ENCODE measurements around the gene MEGF8.
A peak's percentile ranks its signal among the peaks of the same experiment; 100 is the strongest.

The MEGF8 gene

DNA sequence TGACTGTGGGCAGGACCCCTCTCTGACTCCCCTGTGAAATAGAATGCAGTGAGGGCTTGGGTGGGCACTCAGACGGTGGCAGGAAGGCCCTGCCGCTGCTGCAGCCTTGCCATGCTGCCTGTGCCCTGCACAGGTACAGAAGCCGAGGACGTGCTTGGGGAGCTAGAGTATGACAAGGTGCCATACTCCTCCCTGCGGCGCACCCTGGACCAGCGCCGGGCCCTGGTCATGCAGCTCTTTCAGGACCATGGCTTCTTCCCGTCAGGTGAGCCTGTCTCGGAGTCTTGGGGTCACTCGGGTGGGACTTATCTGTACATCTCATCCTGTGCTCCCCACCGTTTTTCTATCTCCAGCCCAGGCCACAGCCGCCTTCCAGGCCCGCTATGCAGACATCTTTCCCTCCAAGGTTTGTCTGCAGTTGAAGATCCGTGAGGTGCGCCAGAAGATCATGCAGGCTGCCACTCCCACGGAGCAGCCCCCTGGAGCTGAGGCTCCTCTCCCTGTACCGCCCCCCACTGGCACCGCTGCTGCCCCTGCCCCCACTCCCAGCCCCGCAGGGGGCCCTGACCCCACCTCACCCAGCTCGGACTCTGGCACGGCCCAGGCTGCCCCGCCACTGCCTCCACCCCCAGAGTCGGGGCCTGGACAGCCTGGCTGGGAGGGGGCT, 30.8 kb upstream of the MEGF8 start:
- TF ChIP-seq, protein P1, sequence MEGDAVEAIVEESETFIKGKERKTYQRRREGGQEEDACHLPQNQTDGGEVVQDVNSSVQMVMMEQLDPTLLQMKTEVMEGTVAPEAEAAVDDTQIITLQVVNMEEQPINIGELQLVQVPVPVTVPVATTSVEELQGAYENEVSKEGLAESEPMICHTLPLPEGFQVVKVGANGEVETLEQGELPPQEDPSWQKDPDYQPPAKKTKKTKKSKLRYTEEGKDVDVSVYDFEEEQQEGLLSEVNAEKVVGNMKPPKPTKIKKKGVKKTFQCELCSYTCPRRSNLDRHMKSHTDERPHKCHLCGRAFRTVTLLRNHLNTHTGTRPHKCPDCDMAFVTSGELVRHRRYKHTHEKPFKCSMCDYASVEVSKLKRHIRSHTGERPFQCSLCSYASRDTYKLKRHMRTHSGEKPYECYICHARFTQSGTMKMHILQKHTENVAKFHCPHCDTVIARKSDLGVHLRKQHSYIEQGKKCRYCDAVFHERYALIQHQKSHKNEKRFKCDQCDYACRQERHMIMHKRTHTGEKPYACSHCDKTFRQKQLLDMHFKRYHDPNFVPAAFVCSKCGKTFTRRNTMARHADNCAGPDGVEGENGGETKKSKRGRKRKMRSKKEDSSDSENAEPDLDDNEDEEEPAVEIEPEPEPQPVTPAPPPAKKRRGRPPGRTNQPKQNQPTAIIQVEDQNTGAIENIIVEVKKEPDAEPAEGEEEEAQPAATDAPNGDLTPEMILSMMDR (conservative IDR thresholded peaks at IDR 0.05; ENCODE audit: control insufficient read depth, insufficient read depth, low read depth, low read length) = no peak
- H3K4me3 ChIP-seq (ENCODE audit: control insufficient read depth, low read depth, low read length) = no peak overlapping the region
- no peak for DNase-seq (ENCODE audit: low read depth)

DNA sequence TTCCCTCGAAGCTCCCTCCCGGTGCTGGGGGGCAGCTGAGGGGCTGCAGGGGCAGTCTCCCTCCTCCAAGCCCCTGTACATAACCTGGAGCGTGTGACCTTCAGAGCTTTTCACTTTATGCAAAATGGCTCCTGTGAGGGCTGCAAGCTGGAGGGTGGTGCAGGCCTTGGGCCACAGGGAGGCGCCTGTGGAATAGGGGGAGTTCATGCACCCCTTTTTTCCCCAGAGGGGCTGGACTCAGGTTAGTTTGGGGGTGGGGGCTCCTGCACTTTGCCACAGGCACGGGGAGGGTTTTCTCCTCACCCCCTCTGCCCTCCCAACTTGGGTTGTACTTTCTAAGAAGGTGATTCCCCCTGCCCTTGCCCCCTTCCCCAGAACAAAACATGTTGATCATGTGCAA, 30.1 kb upstream of the MEGF8 start:
- DNase-seq (ENCODE audit: low read depth) = no peak
- TF ChIP-seq, protein P1 (conservative IDR thresholded peaks at IDR 0.05; ENCODE audit: control insufficient read depth, insufficient read depth, low read depth, low read length) = no peak
- H3K4me3 ChIP-seq (ENCODE audit: control insufficient read depth, low read depth, low read length) = no peak overlapping the region

DNA sequence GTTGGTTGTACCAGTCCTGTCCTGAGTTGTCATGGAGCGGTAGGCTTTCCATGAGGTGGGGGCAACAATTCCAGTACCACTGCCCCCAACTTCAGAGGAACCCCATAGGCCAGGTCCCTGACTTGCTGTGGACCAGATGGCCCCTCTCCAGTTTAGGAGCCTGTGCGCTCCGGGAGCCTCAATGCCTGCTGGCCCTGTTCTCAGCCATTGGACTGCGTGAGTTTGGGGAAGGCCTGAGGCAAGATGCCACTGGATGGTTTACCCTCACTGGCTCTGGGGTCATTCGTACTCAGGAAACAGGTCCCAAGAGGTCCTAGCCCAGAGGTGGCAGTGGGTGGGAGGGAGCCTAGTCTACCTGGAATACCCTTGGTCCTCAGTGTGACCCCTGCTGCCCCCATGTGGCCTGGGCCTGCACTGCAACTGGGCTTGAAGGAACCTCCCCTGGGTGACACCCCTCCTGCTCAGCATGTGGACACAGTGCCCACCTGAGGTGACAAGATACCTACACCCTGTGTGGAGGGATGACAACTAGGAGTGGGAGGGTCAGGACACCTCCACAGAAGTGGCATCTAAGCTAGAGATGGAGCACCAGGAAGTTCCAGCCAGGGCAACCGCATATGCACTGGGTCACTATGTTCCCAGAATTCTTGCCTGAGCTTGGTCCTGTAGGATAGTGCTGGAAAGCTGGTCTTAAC, 29.5 kb upstream of the MEGF8 start:
- H3K4me3 ChIP-seq (ENCODE audit: control insufficient read depth, low read depth, low read length) = no peak overlapping the region
- DNase-seq (ENCODE audit: low read depth) = peak; percentile 52
- TF ChIP-seq, protein P1 (conservative IDR thresholded peaks at IDR 0.05; ENCODE audit: control insufficient read depth, insufficient read depth, low read depth, low read length) = peak; percentile 92

DNA sequence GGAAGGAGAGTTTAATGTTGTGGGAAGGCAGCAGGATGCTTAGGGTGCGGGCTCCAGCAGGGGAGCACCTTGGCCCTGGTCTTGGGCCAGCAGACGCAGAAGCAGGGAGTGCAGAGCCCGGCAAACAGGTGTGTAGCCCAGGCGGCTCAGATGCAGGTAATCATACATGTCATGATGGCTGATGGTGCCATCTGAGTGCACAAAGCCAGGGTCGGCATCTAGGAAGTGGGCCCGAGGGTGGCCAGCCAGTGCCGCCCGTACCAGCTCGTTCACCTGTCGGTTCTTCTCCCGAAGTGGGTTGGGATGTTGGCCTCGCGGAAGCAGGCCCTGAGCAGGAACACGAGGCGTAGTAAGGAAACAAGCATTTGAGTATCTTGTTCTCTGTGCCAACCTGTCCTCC, 28.4 kb upstream of the MEGF8 start:
- DNase-seq (ENCODE audit: low read depth) = no peak
- no peak overlapping the region for H3K4me3 ChIP-seq (ENCODE audit: control insufficient read depth, low read depth, low read length)
- TF ChIP-seq, protein P1 (conservative IDR thresholded peaks at IDR 0.05; ENCODE audit: control insufficient read depth, insufficient read depth, low read depth, low read length) = no peak

DNA sequence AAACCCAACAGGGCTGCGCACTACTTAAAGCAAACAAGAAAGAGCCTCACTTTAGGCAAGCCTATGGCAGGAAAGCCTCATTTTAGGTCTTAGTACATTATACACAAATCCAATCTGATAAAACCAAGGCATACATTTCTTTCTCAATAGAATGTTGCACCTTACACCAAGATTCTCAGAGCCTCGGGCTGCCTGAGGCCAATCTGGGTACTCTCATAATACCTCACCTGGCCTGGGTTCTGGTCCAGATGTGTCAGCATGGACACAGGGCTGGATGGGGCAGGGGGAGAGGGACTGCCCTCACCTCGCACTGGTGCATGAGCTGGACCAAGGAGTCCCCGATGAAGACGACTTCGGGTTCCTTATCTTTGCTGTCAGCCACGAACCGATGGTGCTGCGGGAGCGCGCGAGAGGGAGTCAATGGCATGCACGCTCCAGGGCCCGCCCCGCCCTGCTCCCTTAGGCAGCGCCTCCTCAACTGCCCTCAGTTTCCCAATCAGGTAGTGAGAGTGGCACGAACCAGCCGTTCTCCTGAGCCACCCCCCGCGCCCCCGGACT, 23.7 kb upstream of the MEGF8 start, which contains the start of gene PRR19:
PRR19 (plus strand) TSS at position 487 of the 558 bp plus-strand sequence. CDS start 7,453 bp downstream, outside the sequence.
- peak within 1 kb of the TSS; percentile 64 for H3K4me3 ChIP-seq (ENCODE audit: control insufficient read depth, low read depth, low read length)
- DNase-seq (ENCODE audit: low read depth) = no peak
- TF ChIP-seq, protein P1 (conservative IDR thresholded peaks at IDR 0.05; ENCODE audit: control insufficient read depth, insufficient read depth, low read depth, low read length) = no peak

DNA sequence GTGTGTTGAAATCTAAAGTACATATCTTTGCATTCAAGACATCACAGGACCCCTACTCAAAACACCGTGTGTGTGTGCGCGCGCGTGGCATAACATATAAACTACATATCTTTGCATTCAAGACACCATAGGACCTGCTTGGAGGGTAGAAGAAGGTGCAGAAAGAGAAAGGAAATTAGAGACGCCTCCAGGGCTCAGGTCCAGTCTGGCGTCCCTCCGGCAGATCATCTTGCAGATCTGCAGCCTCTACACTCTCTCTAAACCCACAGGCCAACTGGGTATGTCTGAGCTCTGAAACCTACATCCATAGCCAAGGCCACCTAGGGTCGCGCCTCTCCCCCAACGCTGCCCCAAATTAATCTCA, 22.4 kb upstream of the MEGF8 start:
- H3K4me3 ChIP-seq (ENCODE audit: control insufficient read depth, low read depth, low read length) = no peak overlapping the region
- TF ChIP-seq, protein P1 (conservative IDR thresholded peaks at IDR 0.05; ENCODE audit: control insufficient read depth, insufficient read depth, low read depth, low read length) = no peak
- no peak for DNase-seq (ENCODE audit: low read depth)
